Left ventricle myocardium superior (tissue), 1 donor: Measurements from ENCODE around the gene MAVS. TPM values are rescaled to one million over a fixed set of nuclear protein-coding genes. Genes with fewer than 3 reads are reported as not detected.
"Not testable (repeated sequence)": the region's sequence is repeated elsewhere in the genome, so short reads cannot be mapped to it uniquely, and the experiment has no call there.

Experiments
- ATAC-seq: fragments of 200-7000 bp; cut with Tn5 transposase; one replicate; pipeline ENCODE4 v1.9.1; 2020; ENCODE audit warnings: mild to moderate bottlenecking, moderate library complexity
- DNase-seq: peaks from one replicate; pipeline ENCODE4 v3.0.0-alpha.2; 2020
- intact Hi-C: fragments of 100-400 bp; cut with micrococcal nuclease; formaldehyde crosslinking; loops from one replicate; pipeline ENCODE4 v1.11.0; 2022
- total RNA-seq: library from RNA; stranded (reverse); fragmentation: NEBNext Ultra II Directional; extraction: Animal tissue kit (Norgen Biotek cat#: 25700); gene quantifications from one replicate; pipeline ENCODE4 v1.2.1, GENCODE V29; 2021
- donor health status: DM: no; HTN: yes; CAD: no; lungs with severe emphysema.

MAVS gene
- total RNA-seq, 1 donor from 2014 or later = 34.8 TPM

- intact Hi-C loops, DNase-seq, ATAC-seq: not testable (repeated sequence)
Measured at GRCh38 chr20:3840201-3840600, 6.4 kb upstream of the MAVS start.

DNA sequence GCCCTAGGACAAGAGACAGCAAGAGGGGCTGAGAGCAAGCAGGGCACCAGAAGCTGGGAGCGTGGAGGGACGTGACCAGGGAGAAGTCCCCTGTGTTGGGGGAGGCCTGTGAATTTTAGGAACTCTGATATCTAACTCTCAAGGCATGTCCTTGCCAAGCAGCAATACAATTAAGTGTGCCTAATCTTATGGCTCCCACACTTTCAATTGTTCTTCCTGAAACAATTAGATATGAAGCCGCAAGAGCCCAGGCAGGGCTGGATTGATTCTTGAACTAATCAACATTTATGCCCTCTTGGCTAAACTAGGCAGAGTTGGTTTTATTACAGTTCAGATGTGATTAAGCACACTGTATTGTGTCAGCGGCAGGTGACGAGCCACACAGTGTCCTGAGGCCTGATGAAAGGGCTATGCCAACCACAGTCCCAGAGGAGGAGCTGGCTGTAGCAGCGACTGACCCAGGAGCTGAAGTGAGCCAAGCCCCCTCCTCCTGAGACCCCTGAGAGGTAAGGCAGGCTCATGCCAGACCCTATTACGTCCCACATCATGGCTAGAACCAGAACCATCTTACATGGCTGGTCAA is 4.2 kb upstream of the MAVS start:
- DNase-seq (no peak), ATAC-seq (no peak)
- intact Hi-C loops = no loop called here

- ATAC-seq (no peak), DNase-seq (no peak)
- intact Hi-C loops = no loop called here
Measured at GRCh38 chr20:3843490-3843889, 3.1 kb upstream of the MAVS start.

GRCh38 chr20:3843990-3844619 is 2.5 kb upstream of the MAVS start:
- DNase-seq, ATAC-seq, intact Hi-C loops: not testable (repeated sequence)

GRCh38 chr20:3846378-3846739 is 275 bp upstream of the MAVS start:
- no peak for DNase-seq
- intact Hi-C loops = loop anchor here (2.0 kb wide), 1 partner anchor 56 kb away; no protein-coding TSS in a partner anchor
- ATAC-seq = no peak

GRCh38 chr20:3847429-3847940 is 851 bp downstream of the MAVS start:
- DNase-seq (no peak), ATAC-seq (no peak)
- intact Hi-C loops = loop anchor here (2.0 kb wide), 1 partner anchor 57 kb away; no protein-coding TSS in a partner anchor

DNA sequence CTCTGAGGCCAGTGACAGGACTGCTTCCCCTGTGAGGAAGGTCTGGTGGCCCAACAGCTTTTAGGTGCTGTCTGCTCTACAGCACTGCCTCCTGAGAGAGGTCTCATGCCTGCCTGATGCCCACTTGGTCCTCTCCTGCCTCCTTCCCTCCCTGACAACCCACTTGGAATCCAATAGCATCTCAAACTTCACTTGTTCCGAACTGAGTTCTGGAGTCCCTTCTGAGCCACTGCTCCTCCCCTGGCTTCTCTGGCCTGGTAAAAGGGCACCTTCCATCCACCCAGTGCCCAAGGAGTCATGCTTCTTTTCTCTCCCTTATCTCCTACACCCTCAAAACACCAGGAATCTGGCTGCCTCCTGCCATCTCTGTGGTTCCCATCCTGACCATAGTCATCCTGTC is 1.9 kb downstream of the MAVS start:
- ATAC-seq (no peak), DNase-seq (no peak)
- intact Hi-C loops = no loop called here

GRCh38 chr20:3854462-3854871 is 7.8 kb downstream of the MAVS start:
- intact Hi-C loops = no loop called here
- ATAC-seq (peak; percentile 27), DNase-seq (no peak)

GRCh38 chr20:3857405-3857804 is 10.8 kb downstream of the MAVS start:
- intact Hi-C loops = no loop called here
- DNase-seq = no peak
- ATAC-seq = no peak

- DNase-seq (no peak), ATAC-seq (no peak)
- intact Hi-C loops = no loop called here
Measured at GRCh38 chr20:3858689-3859088, 12.1 kb downstream of the MAVS start.

DNA sequence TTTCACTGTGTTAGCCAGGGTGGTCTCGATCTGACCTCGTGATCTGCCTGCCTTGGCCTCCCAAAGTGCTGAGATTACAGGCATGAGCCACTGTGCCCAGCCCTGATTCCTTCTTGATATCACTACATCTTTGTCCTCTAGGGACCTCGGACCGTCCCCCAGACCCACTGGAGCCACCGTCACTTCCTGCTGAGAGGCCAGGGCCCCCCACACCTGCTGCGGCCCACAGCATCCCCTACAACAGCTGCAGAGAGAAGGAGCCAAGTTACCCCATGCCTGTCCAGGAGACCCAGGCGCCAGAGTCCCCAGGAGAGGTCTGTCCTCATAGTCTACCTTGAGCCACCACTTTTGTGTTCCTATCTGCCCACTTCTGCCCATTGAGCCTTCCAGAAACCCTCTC is 14.6 kb downstream of the MAVS start:
- ATAC-seq (no peak), DNase-seq (no peak)
- intact Hi-C loops = no loop called here

GRCh38 chr20:3862333-3862732 is 15.7 kb downstream of the MAVS start:
- no peak for DNase-seq
- ATAC-seq = no peak
- intact Hi-C loops = no loop called here

GRCh38 chr20:3863317-3863716 is 16.7 kb downstream of the MAVS start:
- no peak for DNase-seq
- no peak for ATAC-seq
- intact Hi-C loops = no loop called here

DNA sequence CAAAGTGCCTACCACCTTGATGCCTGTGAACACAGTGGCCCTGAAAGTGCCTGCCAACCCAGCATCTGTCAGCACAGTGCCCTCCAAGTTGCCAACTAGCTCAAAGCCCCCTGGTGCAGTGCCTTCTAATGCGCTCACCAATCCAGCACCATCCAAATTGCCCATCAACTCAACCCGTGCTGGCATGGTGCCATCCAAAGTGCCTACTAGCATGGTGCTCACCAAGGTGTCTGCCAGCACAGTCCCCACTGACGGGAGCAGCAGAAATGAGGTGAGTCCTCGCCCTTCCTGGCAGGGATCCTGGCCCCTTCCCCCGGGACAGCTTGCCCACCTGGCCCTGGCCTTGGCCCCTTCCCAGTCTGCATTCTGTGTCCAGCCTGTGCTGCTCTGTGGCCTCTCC is 17.9 kb downstream of the MAVS start:
- ATAC-seq (no peak), DNase-seq (no peak)
- intact Hi-C loops = no loop called here

DNA sequence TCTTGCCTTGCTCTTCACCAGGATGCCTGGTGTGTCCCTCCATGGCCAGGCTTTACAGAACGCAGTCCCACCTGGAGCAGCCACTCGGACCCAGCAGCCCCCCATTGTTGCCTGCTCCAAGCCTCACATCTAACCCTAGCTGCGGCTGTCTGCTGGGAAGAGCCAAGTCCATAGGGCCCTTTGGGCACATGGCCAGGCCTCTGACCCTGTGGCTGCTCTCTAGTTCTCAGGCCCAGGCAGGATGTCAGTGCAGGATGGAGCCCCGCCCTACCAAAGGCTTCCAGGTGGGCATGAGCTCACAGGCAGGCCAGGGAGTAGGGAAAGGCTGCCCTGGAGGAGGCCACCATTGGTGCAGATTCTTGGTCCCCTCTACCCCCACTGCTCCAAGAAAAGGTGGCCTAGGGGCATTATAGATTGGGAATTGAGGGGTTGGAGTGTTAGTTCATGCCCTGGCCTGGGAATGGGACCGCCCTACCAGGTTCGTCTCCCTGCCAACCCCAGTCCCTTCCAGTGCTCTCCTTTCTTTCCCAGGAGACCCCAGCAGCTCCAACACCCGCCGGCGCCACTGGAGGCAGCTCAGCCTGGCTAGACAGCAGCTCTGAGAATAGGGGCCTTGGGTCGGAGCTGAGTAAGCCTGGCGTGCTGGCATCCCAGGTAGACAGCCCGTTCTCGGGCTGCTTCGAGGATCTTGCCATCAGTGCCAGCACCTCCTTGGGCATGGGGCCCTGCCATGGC is 18.7 kb downstream of the MAVS start:
- no peak for ATAC-seq
- DNase-seq = no peak
- intact Hi-C loops = no loop called here

DNA sequence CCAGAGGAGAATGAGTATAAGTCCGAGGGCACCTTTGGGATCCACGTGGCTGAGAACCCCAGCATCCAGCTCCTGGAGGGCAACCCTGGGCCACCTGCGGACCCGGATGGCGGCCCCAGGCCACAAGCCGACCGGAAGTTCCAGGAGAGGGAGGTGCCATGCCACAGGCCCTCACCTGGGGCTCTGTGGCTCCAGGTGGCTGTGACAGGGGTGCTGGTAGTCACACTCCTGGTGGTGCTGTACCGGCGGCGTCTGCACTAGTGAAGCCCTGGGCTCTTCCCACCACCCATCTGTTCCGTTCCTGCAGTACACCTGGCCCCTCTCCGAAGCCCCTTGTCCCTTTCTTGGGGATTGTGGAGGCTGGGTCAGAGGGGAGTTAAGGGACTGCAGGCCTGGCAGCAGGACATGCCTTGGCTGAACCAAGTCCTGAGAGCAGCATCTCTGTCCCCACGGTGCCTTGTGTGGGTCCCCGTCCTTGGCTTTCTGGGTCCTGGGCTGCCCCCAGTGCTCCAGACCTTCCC is 19.3 kb downstream of the MAVS start:
- intact Hi-C loops = no loop called here
- DNase-seq = no peak
- no peak for ATAC-seq

- intact Hi-C loops = no loop called here
- ATAC-seq = no peak
- DNase-seq = no peak
Measured at GRCh38 chr20:3866464-3866863, 19.8 kb downstream of the MAVS start.

GRCh38 chr20:3867802-3868201 is 21.2 kb downstream of the MAVS start:
- no peak for DNase-seq
- no peak for ATAC-seq
- intact Hi-C loops = no loop called here

DNA sequence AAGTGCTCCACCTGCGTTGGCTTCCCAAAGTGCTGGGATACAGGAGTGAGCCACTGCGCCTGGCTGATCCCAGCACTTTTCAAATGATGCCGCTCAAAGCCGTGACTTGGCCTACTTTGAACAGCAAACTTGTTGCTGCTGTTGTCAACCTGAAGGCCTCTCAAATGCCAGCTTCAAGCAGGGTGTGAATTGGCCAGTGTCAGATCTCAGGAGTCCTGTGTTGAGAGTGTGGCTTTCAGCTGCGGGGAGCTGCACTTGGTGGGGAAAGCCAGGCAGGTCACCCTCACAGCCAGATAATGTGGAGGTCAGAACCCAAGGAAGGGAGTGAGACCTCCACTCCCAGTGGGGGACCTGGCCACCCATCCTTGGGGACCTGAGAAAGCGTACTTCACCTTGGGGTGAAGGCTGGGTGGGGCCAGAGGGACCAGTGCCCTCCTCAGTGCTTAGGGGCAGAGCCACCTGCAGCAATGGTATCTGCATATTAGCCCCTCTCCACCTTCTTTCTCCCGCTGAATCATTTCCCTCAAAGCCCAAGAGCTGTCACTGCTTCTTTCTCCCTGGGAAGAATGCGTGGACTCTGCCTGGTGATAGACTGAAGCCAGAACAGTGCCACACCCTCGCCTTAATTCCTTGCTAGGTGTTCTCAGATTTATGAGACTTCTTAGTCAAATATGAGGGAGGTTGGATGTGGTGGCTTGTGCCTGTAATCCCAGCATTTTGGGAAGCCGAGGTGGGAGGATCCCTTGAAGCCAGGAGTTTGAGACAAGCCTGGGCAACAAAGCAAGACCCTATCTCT is 23.4 kb downstream of the MAVS start:
- no peak for ATAC-seq
- intact Hi-C loops = no loop called here
- no peak for DNase-seq
